Measurements from ENCODE around the gene TBC1D2B.

TBC1D2B gene

DNA sequence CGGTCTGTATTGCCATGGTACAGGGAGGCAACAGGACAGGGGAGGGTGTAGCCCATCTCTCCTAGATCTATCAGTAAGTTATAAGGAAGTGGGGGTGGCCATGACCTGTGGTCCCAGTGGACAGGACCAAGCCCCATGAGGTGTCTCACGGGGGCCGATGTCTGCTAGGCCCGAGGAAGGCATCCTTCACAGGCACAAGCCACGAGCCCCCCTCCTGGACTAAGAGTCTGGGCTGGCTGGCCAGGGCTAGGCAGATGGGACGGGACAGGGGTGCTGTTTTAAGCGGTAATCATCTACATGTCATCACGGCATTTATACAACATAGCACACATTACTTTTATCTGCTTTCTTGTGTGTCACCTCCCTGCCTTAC, 2.6 kb upstream of the TBC1D2B start:
- Histone ChIP-seq H3K79me1 (ENCODE audit: low read length) (peaks cover 1% of the 10 kb centered on the region), H3K56ac (ENCODE audit: low read length) (no peak overlapping the region), H3K9ac (ENCODE audit: low read length) (no peak overlapping the region), H3K23ac (ENCODE audit: low read length) (no peak overlapping the region), H2BK15ac (replicated peaks; ENCODE audit: low read depth) (no peak overlapping the region), H3K4me3 (ENCODE audit: low read length) (no peak overlapping the region), H2BK120ac (ENCODE audit: low read depth, low read length) (no peak overlapping the region), H3K79me2 (ENCODE audit: control insufficient read depth, insufficient read depth, low read length) (no peaks in the 10 kb centered on the region), H3K36me3 (ENCODE audit: control insufficient read depth, insufficient read depth, low read length) (no peaks in the 10 kb centered on the region), H3K4me1 (ENCODE audit: control insufficient read depth, low read depth, low read length) (peaks cover 3% of the 10 kb centered on the region), H3K4me2 (ENCODE audit: low read length) (no peak overlapping the region), H3K4ac (ENCODE audit: low read depth, low read length) (no peak overlapping the region), H3K27me3 (ENCODE audit: insufficient read depth, low read length, poor library complexity) (no peaks in the 10 kb centered on the region), H3K27ac (ENCODE audit: low read depth, low read length) (no peak overlapping the region), H2AK5ac (ENCODE audit: low read length) (no peak overlapping the region), H2BK5ac (ENCODE audit: low read length) (no peak overlapping the region), H4K8ac (ENCODE audit: low read depth, low read length) (no peak overlapping the region), H3K18ac (ENCODE audit: low read length) (no peak overlapping the region), H4K5ac (ENCODE audit: low read length) (no peak overlapping the region)
- no CpG with 5 or more reads among the region's 8 CpGs for WGBS (ENCODE audit: extremely low coverage, insufficient coverage, low lambda C conversion rate)
- no peak for DNase-seq

DNA sequence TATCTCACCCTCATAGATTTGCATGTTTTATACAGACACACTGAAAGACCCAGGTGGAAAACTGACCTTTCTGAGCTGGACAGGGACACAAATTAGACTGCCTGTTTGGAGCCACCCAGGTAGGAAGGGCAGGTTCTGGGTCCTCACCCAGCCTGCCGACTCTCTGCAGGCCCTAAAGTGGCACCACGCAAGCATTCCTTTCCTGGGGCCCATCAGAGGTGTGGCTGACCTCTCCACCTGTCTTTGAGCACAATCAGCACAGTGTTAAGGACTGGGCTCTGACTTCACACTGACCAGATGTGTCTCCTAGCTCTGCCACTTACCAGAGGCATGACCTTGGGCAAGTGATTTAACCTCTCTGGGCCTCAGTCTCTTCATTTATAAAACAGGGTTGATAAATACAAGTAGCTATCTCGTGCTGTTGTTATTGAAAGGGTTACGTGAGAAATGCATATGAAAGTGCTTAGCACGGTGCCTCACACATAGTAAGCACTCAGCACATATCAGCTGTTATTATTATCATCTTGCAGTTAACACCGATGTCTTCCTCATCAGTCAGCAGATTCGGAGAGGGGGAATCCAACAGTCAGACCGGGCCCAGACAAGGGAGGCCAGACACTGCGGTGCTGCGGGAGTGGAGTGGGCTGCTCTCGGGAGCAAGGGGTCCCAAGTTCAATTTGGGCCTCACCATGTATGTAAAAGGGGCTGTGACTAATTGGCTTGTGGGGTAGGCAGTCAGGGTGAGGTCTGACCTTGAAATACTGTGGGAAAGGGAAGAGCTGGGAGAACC, 2.0 kb upstream of the TBC1D2B start:
- Histone ChIP-seq H3K4ac (ENCODE audit: low read depth, low read length) (no peak overlapping the region), H4K5ac (ENCODE audit: low read length) (no peak overlapping the region), H3K27ac (ENCODE audit: low read depth, low read length) (no peak overlapping the region), H2BK5ac (ENCODE audit: low read length) (no peak overlapping the region), H3K23ac (ENCODE audit: low read length) (no peak overlapping the region), H3K56ac (ENCODE audit: low read length) (no peak overlapping the region), H3K9ac (ENCODE audit: low read length) (no peak overlapping the region), H3K79me1 (ENCODE audit: low read length) (peaks cover 4% of the 10 kb centered on the region), H4K8ac (ENCODE audit: low read depth, low read length) (no peak overlapping the region), H3K4me3 (ENCODE audit: low read length) (no peak overlapping the region), H3K4me2 (ENCODE audit: low read length) (no peak overlapping the region), H3K79me2 (ENCODE audit: control insufficient read depth, insufficient read depth, low read length) (peaks cover under 1% of the 10 kb centered on the region), H2BK120ac (ENCODE audit: low read depth, low read length) (no peak overlapping the region), H2BK15ac (replicated peaks; ENCODE audit: low read depth) (no peak overlapping the region), H3K4me1 (ENCODE audit: control insufficient read depth, low read depth, low read length) (peaks cover 3% of the 10 kb centered on the region), H3K18ac (ENCODE audit: low read length) (no peak overlapping the region), H3K27me3 (ENCODE audit: insufficient read depth, low read length, poor library complexity) (no peaks in the 10 kb centered on the region), H2AK5ac (ENCODE audit: low read length) (no peak overlapping the region), H3K36me3 (ENCODE audit: control insufficient read depth, insufficient read depth, low read length) (no peaks in the 10 kb centered on the region)
- no CpG with 5 or more reads among the region's 11 CpGs for WGBS (ENCODE audit: extremely low coverage, insufficient coverage, low lambda C conversion rate)
- no peak for DNase-seq

DNA sequence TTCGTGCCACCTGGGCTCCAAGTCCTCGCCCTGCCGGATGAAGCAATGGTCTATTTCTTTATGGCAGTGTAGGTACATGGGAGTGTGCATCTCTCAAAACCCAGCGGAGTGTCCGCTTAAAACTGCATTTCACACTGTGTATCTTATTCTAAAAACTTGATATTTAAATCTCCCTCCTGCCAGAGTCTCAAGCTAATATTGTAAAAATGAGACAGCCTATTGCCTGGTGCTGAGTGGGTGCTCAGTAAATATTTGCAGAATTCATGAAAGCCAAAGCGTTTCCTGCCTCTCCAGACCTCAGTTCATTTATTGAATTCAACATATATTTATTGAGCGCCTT, 330 bp upstream of the TBC1D2B start:
- H4K5ac ChIP-seq (ENCODE audit: low read length) = no peak overlapping the region

DNA sequence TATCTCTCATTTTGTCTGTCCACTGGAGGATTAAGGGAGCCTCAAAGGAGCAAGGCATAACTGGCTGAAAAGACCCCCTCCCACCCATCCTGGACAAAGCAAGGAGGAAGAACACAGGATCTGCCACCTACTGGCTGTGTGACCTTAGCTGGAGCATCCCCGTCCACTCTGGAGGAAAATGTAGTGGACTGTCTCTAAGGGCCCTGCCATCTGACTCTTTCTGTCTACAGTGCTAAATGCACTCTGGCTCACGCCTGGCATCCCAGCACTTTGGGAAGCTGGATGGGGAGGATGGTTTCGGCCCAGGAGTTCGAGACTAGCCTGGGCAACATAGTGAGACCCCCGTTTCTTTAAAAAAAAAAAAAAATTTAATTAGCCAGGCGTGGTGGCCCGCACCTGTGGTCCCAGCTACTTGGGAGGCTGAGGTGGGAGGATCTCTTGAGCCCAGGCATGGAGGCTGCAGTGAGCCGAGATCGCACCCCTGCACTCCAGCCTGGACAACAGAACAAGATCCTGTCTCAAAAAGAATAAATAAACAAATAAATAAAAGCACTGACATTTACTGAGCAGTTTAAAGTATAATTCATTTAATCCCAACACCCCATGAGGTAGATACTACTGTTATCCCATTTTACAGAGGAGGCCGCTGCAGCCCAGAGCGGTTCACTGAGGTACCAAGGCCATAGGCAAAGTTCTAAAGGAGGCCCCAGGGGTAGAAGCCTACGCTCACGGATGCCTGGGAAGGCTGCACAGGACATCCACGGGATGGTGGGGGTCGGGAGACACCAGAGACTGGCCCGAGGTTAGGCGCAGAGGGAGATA, 1.1 kb downstream of the TBC1D2B start:
- no peak overlapping the region for H4K8ac ChIP-seq (ENCODE audit: low read depth, low read length)
- no peak overlapping the region for H3K23ac ChIP-seq (ENCODE audit: low read length)
- peak overlapping the region; percentile 65 for H3K9ac ChIP-seq (ENCODE audit: low read length)
- peaks cover 2% of the 10 kb centered on the region for H3K79me2 ChIP-seq (ENCODE audit: control insufficient read depth, insufficient read depth, low read length)
- no peak overlapping the region for H4K5ac ChIP-seq (ENCODE audit: low read length)
- no peak overlapping the region for H2BK15ac ChIP-seq (replicated peaks; ENCODE audit: low read depth)
- no peak overlapping the region for H2BK5ac ChIP-seq (ENCODE audit: low read length)
- WGBS (ENCODE audit: extremely low coverage, insufficient coverage, low lambda C conversion rate) = no CpG with 5 or more reads among the region's 17 CpGs
- H3K27me3 ChIP-seq (ENCODE audit: insufficient read depth, low read length, poor library complexity) = no peaks in the 10 kb centered on the region
- H3K27ac ChIP-seq (ENCODE audit: low read depth, low read length) = no peak overlapping the region
- H3K56ac ChIP-seq (ENCODE audit: low read length) = peak overlapping the region; percentile 94
- peaks cover 9% of the 10 kb centered on the region for H3K4me1 ChIP-seq (ENCODE audit: control insufficient read depth, low read depth, low read length)
- H3K4me3 ChIP-seq (ENCODE audit: low read length) = peak overlapping the region; percentile 79
- peak; percentile 51 for DNase-seq
- peak overlapping the region; percentile 72 for H3K4me2 ChIP-seq (ENCODE audit: low read length)
- H2AK5ac ChIP-seq (ENCODE audit: low read length) = no peak overlapping the region
- no peak overlapping the region for H2BK120ac ChIP-seq (ENCODE audit: low read depth, low read length)
- no peaks in the 10 kb centered on the region for H3K36me3 ChIP-seq (ENCODE audit: control insufficient read depth, insufficient read depth, low read length)
- H3K79me1 ChIP-seq (ENCODE audit: low read length) = peaks cover 7% of the 10 kb centered on the region
- H3K18ac ChIP-seq (ENCODE audit: low read length) = no peak overlapping the region
- H3K4ac ChIP-seq (ENCODE audit: low read depth, low read length) = no peak overlapping the region

More for the DNA sequence above, 330 bp upstream of the TBC1D2B start:
- no peak overlapping the region for H2BK5ac ChIP-seq (ENCODE audit: low read length)
- H3K27me3 ChIP-seq (ENCODE audit: insufficient read depth, low read length, poor library complexity) = no peaks in the 10 kb centered on the region
- H3K4me1 ChIP-seq (ENCODE audit: control insufficient read depth, low read depth, low read length) = peaks cover 3% of the 10 kb centered on the region
- H3K79me1 ChIP-seq (ENCODE audit: low read length) = peaks cover 4% of the 10 kb centered on the region
- no peak overlapping the region for H3K9ac ChIP-seq (ENCODE audit: low read length)
- DNase-seq = no peak
- peaks cover 2% of the 10 kb centered on the region for H3K79me2 ChIP-seq (ENCODE audit: control insufficient read depth, insufficient read depth, low read length)
- H2BK120ac ChIP-seq (ENCODE audit: low read depth, low read length) = no peak overlapping the region
- no peak overlapping the region for H2BK15ac ChIP-seq (replicated peaks; ENCODE audit: low read depth)
- no peaks in the 10 kb centered on the region for H3K36me3 ChIP-seq (ENCODE audit: control insufficient read depth, insufficient read depth, low read length)
- H2AK5ac ChIP-seq (ENCODE audit: low read length) = no peak overlapping the region
- H4K8ac ChIP-seq (ENCODE audit: low read depth, low read length) = no peak overlapping the region
- H3K27ac ChIP-seq (ENCODE audit: low read depth, low read length) = no peak overlapping the region
- H3K23ac ChIP-seq (ENCODE audit: low read length) = no peak overlapping the region
- WGBS (ENCODE audit: extremely low coverage, insufficient coverage, low lambda C conversion rate) = no CpG with 5 or more reads among the region's 7 CpGs
- H3K4me2 ChIP-seq (ENCODE audit: low read length) = peak overlapping the region; percentile 51
- H3K4ac ChIP-seq (ENCODE audit: low read depth, low read length) = no peak overlapping the region
- peak overlapping the region; percentile 45 for H3K56ac ChIP-seq (ENCODE audit: low read length)
- no peak overlapping the region for H3K18ac ChIP-seq (ENCODE audit: low read length)
- H3K4me3 ChIP-seq (ENCODE audit: low read length) = no peak overlapping the region

DNA sequence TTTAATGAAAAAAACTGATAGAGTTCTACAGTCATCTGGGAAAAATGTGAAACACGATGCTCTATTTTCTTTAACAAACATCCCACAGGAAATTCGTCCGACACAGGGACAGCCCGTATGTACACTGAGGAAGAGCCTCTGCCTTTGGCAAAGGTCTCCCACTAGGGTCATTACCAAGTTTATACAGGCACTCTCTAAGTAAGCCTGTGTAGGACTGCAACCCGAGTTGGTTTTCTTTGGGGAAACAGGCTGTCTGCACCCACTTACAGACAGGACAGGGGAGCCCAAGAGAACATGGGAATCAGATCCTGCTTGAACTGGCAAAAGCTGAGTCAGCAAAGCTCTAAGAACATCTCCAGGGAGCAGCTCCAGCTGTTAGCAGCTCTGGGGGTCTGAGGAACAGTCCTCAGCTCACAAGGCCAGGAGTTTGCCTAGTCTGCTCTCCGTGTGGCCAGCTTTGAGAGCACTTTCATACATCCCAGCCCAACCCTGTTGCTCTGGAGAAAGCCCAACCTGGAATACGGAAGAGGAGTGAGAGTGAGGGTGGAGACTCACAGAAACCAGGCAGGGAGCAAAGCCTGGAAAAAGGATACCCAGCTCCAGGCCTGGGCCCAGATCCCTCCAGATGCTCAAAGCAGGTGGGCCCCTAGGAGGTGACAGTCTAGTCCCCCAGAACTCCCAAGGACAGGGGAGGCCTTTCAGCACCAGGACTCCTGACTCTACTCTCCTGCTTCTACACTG, 1.9 kb downstream of the TBC1D2B start:
- no peak overlapping the region for H2BK120ac ChIP-seq (ENCODE audit: low read depth, low read length)
- no peak overlapping the region for H4K5ac ChIP-seq (ENCODE audit: low read length)
- peaks cover 7% of the 10 kb centered on the region for H3K79me1 ChIP-seq (ENCODE audit: low read length)
- H3K23ac ChIP-seq (ENCODE audit: low read length) = no peak overlapping the region
- peak overlapping the region; percentile 43 for H3K9ac ChIP-seq (ENCODE audit: low read length)
- H3K4ac ChIP-seq (ENCODE audit: low read depth, low read length) = no peak overlapping the region
- H3K27ac ChIP-seq (ENCODE audit: low read depth, low read length) = no peak overlapping the region
- H2BK5ac ChIP-seq (ENCODE audit: low read length) = no peak overlapping the region
- no peak overlapping the region for H2AK5ac ChIP-seq (ENCODE audit: low read length)
- no peak overlapping the region for H4K8ac ChIP-seq (ENCODE audit: low read depth, low read length)
- no peaks in the 10 kb centered on the region for H3K27me3 ChIP-seq (ENCODE audit: insufficient read depth, low read length, poor library complexity)
- peaks cover 2% of the 10 kb centered on the region for H3K79me2 ChIP-seq (ENCODE audit: control insufficient read depth, insufficient read depth, low read length)
- DNase-seq = peak; percentile 93
- H2BK15ac ChIP-seq (replicated peaks; ENCODE audit: low read depth) = no peak overlapping the region
- H3K4me3 ChIP-seq (ENCODE audit: low read length) = no peak overlapping the region
- WGBS (ENCODE audit: extremely low coverage, insufficient coverage, low lambda C conversion rate) = no CpG with 5 or more reads among the region's 7 CpGs
- no peaks in the 10 kb centered on the region for H3K36me3 ChIP-seq (ENCODE audit: control insufficient read depth, insufficient read depth, low read length)
- H3K56ac ChIP-seq (ENCODE audit: low read length) = peak overlapping the region; percentile 61
- H3K4me1 ChIP-seq (ENCODE audit: control insufficient read depth, low read depth, low read length) = peaks cover 9% of the 10 kb centered on the region
- no peak overlapping the region for H3K4me2 ChIP-seq (ENCODE audit: low read length)
- H3K18ac ChIP-seq (ENCODE audit: low read length) = no peak overlapping the region
